Activated CD8-positive, alpha-beta T cell treated with anti-CD3 and anti-CD28 coated beads for 36 hours (primary cell): Measurements from ENCODE around the gene BOK. TPM values are rescaled to one million over a fixed set of nuclear protein-coding genes. Genes with fewer than 3 reads are reported as not detected.
"Not testable (repeated sequence)": the region's sequence is repeated elsewhere in the genome, so short reads cannot be mapped to it uniquely, and the experiment has no call there.

Experiments used
- ATAC-seq: fragments of 200-7000 bp; cut with Tn5 transposase; one replicate; pipeline ENCODE4 v1.10.0; 2021; ENCODE audit warnings: mild to moderate bottlenecking, moderate library complexity
- CTCF ChIA-PET: fragments of 350-600 bp; sonication (Branson Sonifier 250); formaldehyde crosslinking; loops from one replicate; lab custom pipeline; 2021; ENCODE audit warnings: antibody characterized with exemption; lab: Charles Lee
- POLR2A ChIA-PET: fragments of 350-600 bp; sonication (Branson Sonifier 250); formaldehyde crosslinking; loops from one replicate; lab custom pipeline; 2021; ENCODE audit warnings: antibody characterized with exemption; lab: Charles Lee
- DNase-seq: peaks from one replicate; pipeline ENCODE4 v3.0.0-alpha.2; 2020
- H3K27ac Mint-ChIP-seq: one replicate; pipeline ENCODE4 v1.8.0; 2021; ENCODE audit warnings: mild to moderate bottlenecking, mixed read lengths
- H3K27me3 Mint-ChIP-seq: one replicate; pipeline ENCODE4 v1.8.0; 2021; ENCODE audit warnings: mixed read lengths
- H3K36me3 Mint-ChIP-seq: one replicate; pipeline ENCODE4 v1.8.0; 2021; ENCODE audit warnings: low read depth, mixed read lengths
- H3K4me1 Mint-ChIP-seq: one replicate; pipeline ENCODE4 v1.8.0; 2021; ENCODE audit warnings: low read depth, mixed read lengths
- H3K4me3 Mint-ChIP-seq: one replicate; pipeline ENCODE4 v1.8.0; 2021; ENCODE audit warnings: mild to moderate bottlenecking, moderate library complexity, mixed read lengths
- H3K9me3 Mint-ChIP-seq: one replicate; pipeline ENCODE4 v1.8.0; 2021; ENCODE audit warnings: mixed read lengths
- intact Hi-C: fragments of 100-400 bp; cut with micrococcal nuclease; formaldehyde crosslinking; loops from one replicate; pipeline ENCODE4 v1.10.0; 2022
- total RNA-seq, 2 experiments: library from RNA; stranded (reverse); gene quantifications; one replicate each; pipeline ENCODE4 v1.2.3, GENCODE V29; 2021
- TF ChIP-seq, protein P1 (sequence below): fragments of 200-600 bp; IDR thresholded peaks from one replicate; pipeline ENCODE4 v1.8.0; 2022; ENCODE audit warnings: antibody characterized with exemption, mild to moderate bottlenecking

Gene BOK
- total RNA-seq, 2 experiments from 2014 or later = 0.16 to 0.22 TPM

DNA sequence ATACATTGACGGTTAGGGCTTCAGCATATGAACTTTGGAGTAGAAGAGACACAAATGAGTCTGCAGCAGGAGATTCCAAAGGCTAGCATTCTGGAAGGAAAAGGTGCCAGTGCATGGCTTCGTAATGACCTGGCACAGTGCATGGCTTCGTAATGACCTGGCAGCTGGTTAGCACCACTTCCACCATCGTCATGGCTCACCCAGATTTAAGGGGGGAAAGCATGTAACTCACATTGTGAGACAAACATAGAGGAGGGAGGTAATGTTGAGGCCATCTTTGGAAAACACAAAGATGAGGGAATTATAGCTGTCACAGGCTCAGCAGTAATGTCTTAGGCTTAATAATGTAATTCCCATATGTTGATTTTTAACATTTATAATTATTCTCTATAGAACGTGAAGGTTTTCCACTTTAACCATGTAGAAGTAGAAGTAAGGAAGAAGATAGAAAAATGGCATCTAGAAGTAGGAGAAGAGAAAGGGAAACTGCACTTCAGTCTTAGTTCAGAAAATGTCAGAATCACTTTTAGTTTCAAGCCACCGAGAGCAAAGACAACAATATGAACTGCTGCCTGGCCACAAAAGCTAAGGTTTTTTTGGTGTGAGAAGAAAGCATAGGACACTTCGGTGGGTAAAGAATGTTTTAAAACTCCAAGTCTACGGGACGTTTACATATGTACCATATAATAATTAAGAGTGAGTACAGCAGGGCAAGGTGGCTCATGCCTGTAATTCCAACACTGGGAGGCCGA lies 43.4 kb upstream of the BOK start:
- no peaks in the 10 kb centered on the region for H3K27me3 Mint-ChIP-seq
- peaks cover 4% of the 10 kb centered on the region for H3K36me3 Mint-ChIP-seq
- ATAC-seq (peak; percentile 67), DNase-seq (peak; percentile 10)
- CTCF ChIA-PET = no interaction called here
- H3K4me3 Mint-ChIP-seq = no peak overlapping the region
- peak overlapping the region; percentile 67 for H3K27ac Mint-ChIP-seq
- H3K9me3 Mint-ChIP-seq = peaks cover 5% of the 10 kb centered on the region
- POLR2A ChIA-PET = interaction anchor here (1.4 kb wide), 1 partner anchor 157 kb away, joined by 4 read pairs; no protein-coding TSS in a partner anchor
- intact Hi-C loops = no loop called here
- TF ChIP-seq, protein P1, sequence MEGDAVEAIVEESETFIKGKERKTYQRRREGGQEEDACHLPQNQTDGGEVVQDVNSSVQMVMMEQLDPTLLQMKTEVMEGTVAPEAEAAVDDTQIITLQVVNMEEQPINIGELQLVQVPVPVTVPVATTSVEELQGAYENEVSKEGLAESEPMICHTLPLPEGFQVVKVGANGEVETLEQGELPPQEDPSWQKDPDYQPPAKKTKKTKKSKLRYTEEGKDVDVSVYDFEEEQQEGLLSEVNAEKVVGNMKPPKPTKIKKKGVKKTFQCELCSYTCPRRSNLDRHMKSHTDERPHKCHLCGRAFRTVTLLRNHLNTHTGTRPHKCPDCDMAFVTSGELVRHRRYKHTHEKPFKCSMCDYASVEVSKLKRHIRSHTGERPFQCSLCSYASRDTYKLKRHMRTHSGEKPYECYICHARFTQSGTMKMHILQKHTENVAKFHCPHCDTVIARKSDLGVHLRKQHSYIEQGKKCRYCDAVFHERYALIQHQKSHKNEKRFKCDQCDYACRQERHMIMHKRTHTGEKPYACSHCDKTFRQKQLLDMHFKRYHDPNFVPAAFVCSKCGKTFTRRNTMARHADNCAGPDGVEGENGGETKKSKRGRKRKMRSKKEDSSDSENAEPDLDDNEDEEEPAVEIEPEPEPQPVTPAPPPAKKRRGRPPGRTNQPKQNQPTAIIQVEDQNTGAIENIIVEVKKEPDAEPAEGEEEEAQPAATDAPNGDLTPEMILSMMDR = no peak
- peaks cover 23% of the 10 kb centered on the region for H3K4me1 Mint-ChIP-seq

DNA sequence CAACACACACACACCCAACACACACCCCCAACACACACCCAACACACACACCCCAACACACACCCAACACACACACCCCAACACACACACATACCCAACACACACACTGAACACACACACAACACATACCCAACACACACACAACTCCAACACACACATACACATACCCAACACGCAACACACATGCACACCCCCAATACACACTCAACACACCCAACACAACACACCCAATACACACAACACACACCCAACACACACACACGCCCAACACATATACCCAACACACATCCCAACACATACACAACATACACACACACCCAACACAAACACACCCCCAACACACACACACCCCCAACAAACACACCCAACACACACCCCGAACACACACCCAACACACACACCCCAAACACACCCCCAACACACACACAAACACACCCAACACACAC lies 42.0 kb upstream of the BOK start:
- peaks cover 5% of the 10 kb centered on the region for H3K9me3 Mint-ChIP-seq
- CTCF ChIA-PET = no interaction called here
- DNase-seq = no peak
- no peak overlapping the region for H3K4me3 Mint-ChIP-seq
- no peaks in the 10 kb centered on the region for H3K27me3 Mint-ChIP-seq
- H3K36me3 Mint-ChIP-seq = peaks cover 4% of the 10 kb centered on the region
- POLR2A ChIA-PET = no interaction called here
- intact Hi-C loops = no loop called here
- ATAC-seq = no peak
- peak overlapping the region; percentile 48 for H3K27ac Mint-ChIP-seq
- TF ChIP-seq, protein P1 = no peak
- peaks cover 23% of the 10 kb centered on the region for H3K4me1 Mint-ChIP-seq

DNA sequence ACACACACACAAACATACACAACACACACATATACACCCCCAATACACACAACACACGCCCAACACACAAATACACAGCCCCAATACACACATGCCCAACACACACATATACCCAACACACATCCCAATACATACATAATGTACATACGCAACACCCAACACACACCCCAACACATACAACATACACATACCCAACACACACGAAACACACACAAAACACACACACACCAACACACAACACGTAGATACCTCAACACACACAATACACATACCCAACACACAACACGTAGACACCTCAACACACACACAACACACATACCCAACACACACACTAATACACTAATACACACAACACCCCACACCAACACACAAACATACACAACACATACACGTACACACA lies 41.2 kb upstream of the BOK start:
- intact Hi-C loops = no loop called here
- Mint-ChIP-seq H3K4me3 (no peak overlapping the region), H3K27ac (peak overlapping the region; percentile 18), H3K4me1 (peaks cover 23% of the 10 kb centered on the region), H3K27me3 (peaks cover 1% of the 10 kb centered on the region), H3K36me3 (peaks cover 4% of the 10 kb centered on the region), H3K9me3 (peaks cover 5% of the 10 kb centered on the region)
- ChIA-PET POLR2A (no interaction called here), CTCF (no interaction called here)
- TF ChIP-seq, protein P1 = no peak
- DNase-seq (no peak), ATAC-seq (no peak)

DNA sequence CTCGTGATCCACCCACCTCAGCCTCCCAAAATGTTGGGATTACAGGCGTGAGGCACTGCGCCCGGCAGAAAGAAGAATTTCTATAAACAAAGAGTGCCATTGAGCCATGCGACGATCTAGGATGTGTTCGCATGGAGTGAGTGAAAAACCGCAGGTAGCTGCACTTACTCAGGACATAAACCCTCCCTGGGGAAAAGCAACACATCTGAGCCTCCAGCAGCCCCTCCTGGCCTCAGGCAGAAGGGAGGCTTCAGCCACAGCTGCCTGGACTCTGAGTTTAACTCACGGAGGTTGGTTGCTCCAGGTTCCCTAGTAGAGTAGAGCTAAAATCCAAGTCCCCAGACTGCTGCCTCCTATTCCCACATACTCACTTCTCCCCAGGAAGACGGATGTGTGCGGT lies 38.9 kb upstream of the BOK start:
- DNase-seq = no peak
- Mint-ChIP-seq H3K4me1 (peaks cover 22% of the 10 kb centered on the region), H3K4me3 (no peak overlapping the region), H3K9me3 (peaks cover 5% of the 10 kb centered on the region), H3K27ac (no peak overlapping the region), H3K36me3 (peaks cover 4% of the 10 kb centered on the region), H3K27me3 (peaks cover 4% of the 10 kb centered on the region)
- CTCF ChIA-PET = no interaction called here
- ATAC-seq = no peak
- POLR2A ChIA-PET = no interaction called here
- TF ChIP-seq, protein P1 = no peak
- intact Hi-C loops = no loop called here

DNA sequence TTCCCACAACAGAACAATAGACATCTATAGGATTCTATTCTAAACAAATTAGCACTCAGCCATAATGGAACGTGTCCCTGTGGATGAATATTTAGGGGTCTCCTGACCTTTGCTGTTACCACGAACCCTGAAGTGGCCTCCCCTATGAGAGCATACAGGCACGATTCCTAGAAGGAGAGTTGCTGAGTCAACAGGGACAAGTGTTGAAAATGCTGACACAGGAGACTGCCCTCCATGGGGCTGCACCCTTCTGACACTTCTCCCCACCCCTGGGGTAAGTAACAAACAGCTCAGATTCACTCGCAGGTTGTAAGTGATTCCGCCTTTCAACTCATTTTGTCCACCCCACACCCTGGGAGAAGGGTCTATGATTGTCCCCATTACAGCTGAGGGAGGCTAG lies 36.1 kb upstream of the BOK start:
- H3K36me3 Mint-ChIP-seq = peaks cover under 1% of the 10 kb centered on the region
- CTCF ChIA-PET = no interaction called here

DNA sequence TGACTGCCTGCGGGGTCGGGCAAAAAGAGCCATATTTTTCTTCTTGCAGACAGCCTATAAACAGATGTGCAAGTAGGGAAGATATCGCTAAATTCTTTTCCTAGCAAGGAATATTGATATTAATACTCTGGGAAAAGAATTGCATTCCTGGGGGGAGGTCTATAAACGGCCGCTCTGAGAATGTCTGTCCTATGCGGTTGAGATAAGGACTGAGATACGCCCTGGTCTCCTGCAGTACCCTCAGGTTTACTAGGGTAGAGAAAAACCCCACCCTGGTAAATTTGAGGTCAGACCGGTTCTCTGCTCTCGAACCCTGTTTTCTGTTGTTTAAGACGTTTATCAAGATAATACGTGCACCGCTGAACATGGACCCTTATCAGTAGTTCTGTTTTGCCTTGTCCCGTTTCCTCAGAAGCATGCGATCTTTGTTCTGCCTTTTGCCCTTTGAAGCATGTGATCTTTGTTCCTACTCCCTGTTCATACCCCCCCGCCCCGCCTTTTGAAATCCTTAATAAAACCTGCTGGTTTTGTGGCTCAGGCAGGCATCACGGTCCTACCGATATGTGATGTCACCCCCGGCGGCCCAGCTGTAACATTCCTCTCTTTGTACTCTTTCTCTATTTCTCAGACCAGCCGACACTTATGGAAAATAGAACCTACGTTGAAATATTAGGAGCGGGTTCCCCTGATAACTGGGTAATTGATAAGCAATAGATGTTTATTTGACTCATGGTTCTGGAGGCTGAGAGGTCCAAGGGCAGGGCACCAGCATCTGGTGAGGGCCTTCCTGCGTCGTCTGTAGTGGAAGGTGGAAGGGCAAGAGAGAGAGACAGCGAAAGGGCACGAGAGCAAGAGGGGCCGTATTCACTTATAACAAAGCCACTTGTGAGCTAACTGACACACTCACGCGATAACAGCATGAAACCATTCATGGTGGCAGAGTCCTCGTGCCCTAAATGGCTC lies 32.4 kb upstream of the BOK start:
- H3K27ac Mint-ChIP-seq, H3K36me3 Mint-ChIP-seq, POLR2A ChIA-PET, CTCF ChIA-PET, ATAC-seq, H3K4me3 Mint-ChIP-seq, intact Hi-C loops, H3K9me3 Mint-ChIP-seq, H3K4me1 Mint-ChIP-seq, H3K27me3 Mint-ChIP-seq, DNase-seq: not testable (repeated sequence)

More for the DNA sequence above, 36.1 kb upstream of the BOK start:
- no peaks in the 10 kb centered on the region for H3K4me1 Mint-ChIP-seq
- intact Hi-C loops = no loop called here
- no peak overlapping the region for H3K4me3 Mint-ChIP-seq
- no peak for ATAC-seq
- H3K9me3 Mint-ChIP-seq = peaks cover 7% of the 10 kb centered on the region
- no peak overlapping the region for H3K27ac Mint-ChIP-seq
- TF ChIP-seq, protein P1 = no peak
- H3K27me3 Mint-ChIP-seq = peaks cover 4% of the 10 kb centered on the region
- no peak for DNase-seq
- POLR2A ChIA-PET = no interaction called here
